Neural cell (in vitro differentiated cells): Measurements from ENCODE around the gene NDST3. TPM values are rescaled to one million over a fixed set of nuclear protein-coding genes. Genes with fewer than 3 reads are reported as not detected.

Experiments
- H2AFZ ChIP-seq: fragments of 200-600, 300-800 bp; sonication (generic), shearing (Covaris generic); 2 replicates; pipeline ENCODE4 v1.6.0; 2014; ENCODE audit warnings: low read depth, mild to moderate bottlenecking, antibody characterized with exemption, low read length, moderate library complexity
- H3F3A ChIP-seq: fragments of 200-600 bp; shearing (Covaris generic); 2 replicates; pipeline ENCODE4 v1.6.1; 2016; ENCODE audit warnings: mild to moderate bottlenecking, moderate library complexity, mixed read lengths, antibody characterized with exemption, low read length; ENCODE audit not compliant: insufficient read depth, poor library complexity, severe bottlenecking
- H3K27ac ChIP-seq: fragments of 200-600, 300-800 bp; sonication (generic), shearing (Covaris generic); 2 replicates; pipeline ENCODE4 v1.5.1; 2014; ENCODE audit warnings: mild to moderate bottlenecking, low read length, moderate library complexity
- H3K27me3 ChIP-seq: fragments of 300-800, 200-600 bp; sonication (generic), shearing (Covaris generic); 2 replicates; pipeline ENCODE4 v1.6.0; 2014; ENCODE audit warnings: mild to moderate bottlenecking, low read depth, low read length, moderate library complexity; ENCODE audit not compliant: insufficient read depth
- H3K36me3 ChIP-seq: fragments of 300-800, 200-600 bp; sonication (generic), shearing (Covaris generic); 2 replicates; pipeline ENCODE4 v1.5.1; 2014; ENCODE audit warnings: mild to moderate bottlenecking, antibody characterized with exemption, low read length, moderate library complexity; ENCODE audit not compliant: insufficient read depth
- H3K4me2 ChIP-seq: fragments of 300-800, 200-600 bp; sonication (generic), shearing (Covaris generic); 2 replicates; pipeline ENCODE4 v1.6.0; 2014; ENCODE audit warnings: mild to moderate bottlenecking, low read length
- H3K4me3 ChIP-seq: fragments of 300-800, 200-600 bp; sonication (generic), shearing (Covaris generic); 2 replicates; pipeline ENCODE4 v1.5.1; 2014; ENCODE audit warnings: mild to moderate bottlenecking, low read length, moderate library complexity
- H3K79me2 ChIP-seq: fragments of 200-600 bp; shearing (Covaris generic); replicated peaks from 2 replicates; pipeline ENCODE4 v1.6.0; 2014; ENCODE audit warnings: mild to moderate bottlenecking, low read length, moderate library complexity; ENCODE audit not compliant: insufficient read depth
- H3K9ac ChIP-seq: fragments of 300-800, 200-600 bp; sonication (generic), shearing (Covaris generic); 2 replicates; pipeline ENCODE4 v1.6.1; 2016; ENCODE audit warnings: mild to moderate bottlenecking, low read length, mixed read lengths
- H3K9me2 ChIP-seq: fragments of 200-600 bp; shearing (Covaris generic); 2 replicates; pipeline ENCODE4 v1.6.1; 2016; ENCODE audit warnings: mild to moderate bottlenecking, low read length, mixed read lengths; ENCODE audit not compliant: insufficient read depth
- H3K9me3 ChIP-seq: fragments of 200-600, 300-800 bp; sonication (generic), shearing (Covaris generic); 2 replicates; pipeline ENCODE4 v1.6.1; 2016; ENCODE audit warnings: mild to moderate bottlenecking, mixed run types, low read length, moderate library complexity, mixed read lengths
- H4K20me1 ChIP-seq: fragments of 200-600 bp; shearing (Covaris generic); 2 replicates; pipeline ENCODE4 v1.6.1; 2016; ENCODE audit warnings: mild to moderate bottlenecking, mixed run types; ENCODE audit not compliant: insufficient read depth
- EP300 ChIP-seq: fragments of 450-650 bp; conservative IDR thresholded peaks from 2 replicates; pipeline ENCODE4 v1.6.1; 2014; ENCODE audit warnings: antibody characterized with exemption, mild to moderate bottlenecking, moderate library complexity; ENCODE audit not compliant: poor library complexity, severe bottlenecking
- EZH2 ChIP-seq: fragments of 200-600, 300-800 bp; shearing (Covaris generic), sonication (generic); IDR thresholded peaks from 2 replicates; pipeline ENCODE4 v1.6.1; 2014; ENCODE audit warnings: antibody characterized with exemption, low read length, borderline replicate concordance, mild to moderate bottlenecking; ENCODE audit not compliant: insufficient read depth, poor library complexity, severe bottlenecking
- MXI1 ChIP-seq: fragments of 450-650 bp; conservative IDR thresholded peaks from 2 replicates; pipeline ENCODE4 v1.6.1; 2014; ENCODE audit warnings: antibody characterized with exemption, mild to moderate bottlenecking; ENCODE audit not compliant: poor library complexity, severe bottlenecking
- POLR2AphosphoS5 ChIP-seq: IDR thresholded peaks from 2 replicates; pipeline ENCODE4 v1.6.1; 2012
- RAD21 ChIP-seq: fragments of 450-650 bp; conservative IDR thresholded peaks from 2 replicates; pipeline ENCODE4 v1.6.1; 2014; ENCODE audit warnings: antibody characterized with exemption, mild to moderate bottlenecking, moderate library complexity
- SMC3 ChIP-seq: fragments of 450-650 bp; conservative IDR thresholded peaks from 2 replicates; pipeline ENCODE4 v1.6.1; 2014; ENCODE audit warnings: antibody characterized with exemption, mild to moderate bottlenecking, moderate library complexity; ENCODE audit not compliant: poor library complexity
- TAF1 ChIP-seq: IDR thresholded peaks from 2 replicates; pipeline ENCODE4 v1.6.1; 2012; ENCODE audit warnings: low read depth
- polyA plus RNA-seq: library from polyadenylated mRNA; depleted of rRNA; stranded (reverse); fragments of >200 nt; gene quantifications from 2 replicates; pipeline ENCODE4 v1.2.3, GENCODE V29; 2014
- TF ChIP-seq, protein P1 (sequence below): fragments of 450-650 bp; IDR thresholded peaks from 2 replicates; pipeline ENCODE4 v1.5.1; 2014; ENCODE audit warnings: antibody characterized with exemption, mild to moderate bottlenecking, moderate library complexity; ENCODE audit not compliant: poor library complexity, severe bottlenecking
- TF ChIP-seq, protein P2 (sequence below): IDR thresholded peaks from 2 replicates; pipeline ENCODE4 v1.6.1; 2012; ENCODE audit warnings: borderline replicate concordance

The NDST3 gene
- polyA plus RNA-seq, 1 donor from 2014 or later = 4.0 TPM

- Histone ChIP-seq H3F3A (no peaks in the 10 kb centered on the region), H3K27me3 (no peaks in the 10 kb centered on the region), H3K4me2 (no peak overlapping the region), H3K9me3 (peaks cover 3% of the 10 kb centered on the region), H3K4me3 (no peak overlapping the region), H4K20me1 (no peaks in the 10 kb centered on the region), H3K27ac (no peak overlapping the region), H3K9ac (no peak overlapping the region), H3K36me3 (no peaks in the 10 kb centered on the region), H3K79me2 (no peaks in the 10 kb centered on the region), H3K9me2 (no peaks in the 10 kb centered on the region), H2AFZ (no peak overlapping the region)
- TF ChIP-seq POLR2AphosphoS5 = no peak
- TF ChIP-seq EZH2 = no peak
- TF ChIP-seq, protein P1, sequence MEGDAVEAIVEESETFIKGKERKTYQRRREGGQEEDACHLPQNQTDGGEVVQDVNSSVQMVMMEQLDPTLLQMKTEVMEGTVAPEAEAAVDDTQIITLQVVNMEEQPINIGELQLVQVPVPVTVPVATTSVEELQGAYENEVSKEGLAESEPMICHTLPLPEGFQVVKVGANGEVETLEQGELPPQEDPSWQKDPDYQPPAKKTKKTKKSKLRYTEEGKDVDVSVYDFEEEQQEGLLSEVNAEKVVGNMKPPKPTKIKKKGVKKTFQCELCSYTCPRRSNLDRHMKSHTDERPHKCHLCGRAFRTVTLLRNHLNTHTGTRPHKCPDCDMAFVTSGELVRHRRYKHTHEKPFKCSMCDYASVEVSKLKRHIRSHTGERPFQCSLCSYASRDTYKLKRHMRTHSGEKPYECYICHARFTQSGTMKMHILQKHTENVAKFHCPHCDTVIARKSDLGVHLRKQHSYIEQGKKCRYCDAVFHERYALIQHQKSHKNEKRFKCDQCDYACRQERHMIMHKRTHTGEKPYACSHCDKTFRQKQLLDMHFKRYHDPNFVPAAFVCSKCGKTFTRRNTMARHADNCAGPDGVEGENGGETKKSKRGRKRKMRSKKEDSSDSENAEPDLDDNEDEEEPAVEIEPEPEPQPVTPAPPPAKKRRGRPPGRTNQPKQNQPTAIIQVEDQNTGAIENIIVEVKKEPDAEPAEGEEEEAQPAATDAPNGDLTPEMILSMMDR = no peak
- no peak for TF ChIP-seq SMC3
- TF ChIP-seq TAF1 = no peak
- TF ChIP-seq MXI1 = no peak
- no peak for TF ChIP-seq EP300
- TF ChIP-seq, protein P2, sequence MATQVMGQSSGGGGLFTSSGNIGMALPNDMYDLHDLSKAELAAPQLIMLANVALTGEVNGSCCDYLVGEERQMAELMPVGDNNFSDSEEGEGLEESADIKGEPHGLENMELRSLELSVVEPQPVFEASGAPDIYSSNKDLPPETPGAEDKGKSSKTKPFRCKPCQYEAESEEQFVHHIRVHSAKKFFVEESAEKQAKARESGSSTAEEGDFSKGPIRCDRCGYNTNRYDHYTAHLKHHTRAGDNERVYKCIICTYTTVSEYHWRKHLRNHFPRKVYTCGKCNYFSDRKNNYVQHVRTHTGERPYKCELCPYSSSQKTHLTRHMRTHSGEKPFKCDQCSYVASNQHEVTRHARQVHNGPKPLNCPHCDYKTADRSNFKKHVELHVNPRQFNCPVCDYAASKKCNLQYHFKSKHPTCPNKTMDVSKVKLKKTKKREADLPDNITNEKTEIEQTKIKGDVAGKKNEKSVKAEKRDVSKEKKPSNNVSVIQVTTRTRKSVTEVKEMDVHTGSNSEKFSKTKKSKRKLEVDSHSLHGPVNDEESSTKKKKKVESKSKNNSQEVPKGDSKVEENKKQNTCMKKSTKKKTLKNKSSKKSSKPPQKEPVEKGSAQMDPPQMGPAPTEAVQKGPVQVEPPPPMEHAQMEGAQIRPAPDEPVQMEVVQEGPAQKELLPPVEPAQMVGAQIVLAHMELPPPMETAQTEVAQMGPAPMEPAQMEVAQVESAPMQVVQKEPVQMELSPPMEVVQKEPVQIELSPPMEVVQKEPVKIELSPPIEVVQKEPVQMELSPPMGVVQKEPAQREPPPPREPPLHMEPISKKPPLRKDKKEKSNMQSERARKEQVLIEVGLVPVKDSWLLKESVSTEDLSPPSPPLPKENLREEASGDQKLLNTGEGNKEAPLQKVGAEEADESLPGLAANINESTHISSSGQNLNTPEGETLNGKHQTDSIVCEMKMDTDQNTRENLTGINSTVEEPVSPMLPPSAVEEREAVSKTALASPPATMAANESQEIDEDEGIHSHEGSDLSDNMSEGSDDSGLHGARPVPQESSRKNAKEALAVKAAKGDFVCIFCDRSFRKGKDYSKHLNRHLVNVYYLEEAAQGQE = no peak
- no peak for TF ChIP-seq RAD21
Measured at GRCh38 chr4:118081434-118081833, 47.1 kb downstream of the NDST3 start.

DNA sequence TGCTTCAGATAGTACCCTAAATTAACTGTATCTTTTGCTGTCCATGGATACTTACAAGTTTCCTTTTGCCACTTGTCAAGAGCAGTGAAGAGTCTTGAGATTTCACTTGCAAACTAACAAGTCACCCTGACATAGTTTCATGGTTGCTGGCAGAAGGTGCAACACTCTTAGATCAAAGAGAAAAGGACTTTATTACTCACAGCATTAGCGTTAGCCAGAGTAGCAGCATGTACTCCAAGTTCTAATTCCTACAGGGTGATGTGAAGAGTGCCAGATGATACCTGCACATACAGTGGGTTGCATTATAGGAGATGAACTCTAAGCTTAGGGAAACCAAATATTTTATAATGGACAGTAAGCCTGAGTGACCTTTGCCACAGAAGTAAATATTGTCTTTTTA lies 47.9 kb downstream of the NDST3 start:
- Histone ChIP-seq H2AFZ (no peak overlapping the region), H3K36me3 (no peaks in the 10 kb centered on the region), H3F3A (peaks cover 3% of the 10 kb centered on the region), H4K20me1 (no peaks in the 10 kb centered on the region), H3K27me3 (no peaks in the 10 kb centered on the region), H3K9me2 (no peaks in the 10 kb centered on the region), H3K4me2 (no peak overlapping the region), H3K4me3 (no peak overlapping the region), H3K9ac (no peak overlapping the region), H3K79me2 (no peaks in the 10 kb centered on the region), H3K27ac (no peak overlapping the region), H3K9me3 (peaks cover under 1% of the 10 kb centered on the region)
- TF ChIP-seq EP300 = no peak
- TF ChIP-seq MXI1 = no peak
- TF ChIP-seq TAF1 = no peak
- TF ChIP-seq, protein P2 = no peak
- no peak for TF ChIP-seq RAD21
- no peak for TF ChIP-seq POLR2AphosphoS5
- TF ChIP-seq, protein P1 = no peak
- no peak for TF ChIP-seq SMC3
- no peak for TF ChIP-seq EZH2
